IMR-90 (cell line): ENCODE measurements around the gene SLC1A1. TPM values are rescaled to one million over a fixed set of nuclear protein-coding genes. Genes with fewer than 3 reads are reported as not detected.
A peak's percentile ranks its signal among the peaks of the same experiment; 100 is the strongest.

Source experiments
- ATAC-seq: fragments of 200-7000 bp; cut with Tn5 transposase; 2 replicates; pipeline ENCODE4 v1.9.1; 2020; ENCODE audit warnings: low read depth, mild to moderate bottlenecking, moderate library complexity
- BruUV-seq: library from RNA; stranded (reverse); fragments of 400-500 nt; replicated peaks from 2 replicates; lab custom pipeline; 2021; lab: Mats Ljungman, UMichigan
- CTCF ChIA-PET: fragments of 300-600 bp; formaldehyde crosslinking; extraction: SDS; loops from one replicate; lab custom pipeline; 2021; ENCODE audit warnings: antibody characterized with exemption; lab: Yijun Ruan, JAX
- POLR2A ChIA-PET: fragments of 300-600 bp; sonication (Branson Sonifier 250); formaldehyde crosslinking; loops from one replicate; lab custom pipeline; 2022; ENCODE audit warnings: antibody characterized with exemption; ENCODE audit not compliant: unreplicated experiment; lab: Charles Lee
- DNase-seq: peaks from one replicate; pipeline ENCODE4 v3.0.0; 2013
- H2AFZ ChIP-seq: replicated peaks from 2 replicates; pipeline ENCODE3; 2013; ENCODE audit warnings: low read length, mild to moderate bottlenecking; ENCODE audit not compliant: poor library complexity
- H2AK5ac ChIP-seq: 2 replicates; pipeline ENCODE4 v1.6.1; 2013; ENCODE audit warnings: low read depth, low read length, inconsistent platforms
- H2AK9ac ChIP-seq: replicated peaks from 2 replicates; pipeline ENCODE3; 2013; ENCODE audit warnings: mild to moderate bottlenecking, low read depth, low read length, moderate library complexity; ENCODE audit not compliant: poor library complexity
- H2BK120ac ChIP-seq: 2 replicates; pipeline ENCODE4 v1.6.1; 2013; ENCODE audit warnings: low read depth, low read length, inconsistent platforms
- H2BK15ac ChIP-seq: 3 replicates; pipeline ENCODE4 v1.6.1; 2013; ENCODE audit warnings: low read depth, low read length, inconsistent platforms
- H2BK20ac ChIP-seq: 2 replicates; pipeline ENCODE4 v1.6.1; 2013; ENCODE audit warnings: low read depth, mild to moderate bottlenecking, inconsistent platforms, low read length, moderate library complexity
- H2BK5ac ChIP-seq: 2 replicates; pipeline ENCODE4 v1.6.1; 2013; ENCODE audit warnings: mild to moderate bottlenecking, low read depth, low read length, inconsistent platforms; ENCODE audit not compliant: poor library complexity, severe bottlenecking
- H3K14ac ChIP-seq: replicated peaks from 2 replicates; pipeline ENCODE4 v1.6.1; 2013; ENCODE audit warnings: low read depth, low read length, inconsistent platforms
- H3K18ac ChIP-seq: 2 replicates; pipeline ENCODE4 v1.6.1; 2013; ENCODE audit warnings: low read depth, low read length, control low read depth
- H3K23ac ChIP-seq: 2 replicates; pipeline ENCODE4 v1.6.1; 2013; ENCODE audit warnings: low read depth, low read length, inconsistent platforms
- H3K27ac ChIP-seq: 2 replicates; pipeline ENCODE4 v1.5.1; 2013; ENCODE audit warnings: mild to moderate bottlenecking, control low read depth, low read length; ENCODE audit not compliant: insufficient read depth
- H3K27me3 ChIP-seq: 2 replicates; pipeline ENCODE4 v1.6.1; 2013; ENCODE audit warnings: low read length; ENCODE audit not compliant: control insufficient read depth, insufficient read depth
- H3K36me3 ChIP-seq: 2 replicates; pipeline ENCODE4 v1.6.1; 2013; ENCODE audit warnings: low read length, mixed read lengths; ENCODE audit not compliant: control insufficient read depth, insufficient read depth
- H3K4ac ChIP-seq: 2 replicates; pipeline ENCODE4 v1.6.1; 2013; ENCODE audit warnings: low read depth, low read length, inconsistent platforms
- H3K4me1 ChIP-seq: 2 replicates; pipeline ENCODE4 v1.6.1; 2013; ENCODE audit warnings: low read length, mixed read lengths; ENCODE audit not compliant: control insufficient read depth, insufficient read depth
- H3K4me2 ChIP-seq: 2 replicates; pipeline ENCODE4 v1.6.1; 2013; ENCODE audit warnings: low read depth, mild to moderate bottlenecking, control low read depth, low read length, moderate library complexity
- H3K4me3 ChIP-seq: 2 replicates; pipeline ENCODE4 v1.5.1; 2013; ENCODE audit warnings: low read depth, mild to moderate bottlenecking, control low read depth, low read length, moderate library complexity; ENCODE audit not compliant: insufficient read depth
- H3K56ac ChIP-seq: 2 replicates; pipeline ENCODE4 v1.6.1; 2013; ENCODE audit warnings: low read length, inconsistent platforms; ENCODE audit not compliant: insufficient read depth; ENCODE audit errors: extremely low read depth
- H3K79me1 ChIP-seq, 2 experiments: 2 replicates each; pipeline ENCODE4 v1.6.1; 2013; ENCODE audit warnings: low read length in 2 of 2, inconsistent platforms in 1 of 2, low read depth in 1 of 2
- H3K9ac ChIP-seq: 2 replicates; pipeline ENCODE4 v1.6.1; 2013; ENCODE audit warnings: low read depth, low read length, control low read depth
- H3K9me1 ChIP-seq: 2 replicates; pipeline ENCODE4 v1.6.1; 2013; ENCODE audit warnings: low read length, inconsistent platforms; ENCODE audit not compliant: insufficient read depth
- H3K9me3 ChIP-seq: 2 replicates; pipeline ENCODE4 v1.6.1; 2013; ENCODE audit warnings: low read length; ENCODE audit not compliant: control insufficient read depth, insufficient read depth
- H4K20me1 ChIP-seq: 2 replicates; pipeline ENCODE4 v1.6.1; 2013; ENCODE audit warnings: low read length, inconsistent platforms; ENCODE audit not compliant: insufficient read depth
- H4K5ac ChIP-seq: 2 replicates; pipeline ENCODE4 v1.6.1; 2013; ENCODE audit warnings: mild to moderate bottlenecking, low read depth, low read length, control low read depth
- H4K8ac ChIP-seq, 2 experiments: 2 replicates each; pipeline ENCODE4 v1.6.1; 2013; ENCODE audit warnings: low read depth in 2 of 2, low read length in 2 of 2, control low read depth in 1 of 2, inconsistent platforms in 1 of 2
- H4K91ac ChIP-seq: 2 replicates; pipeline ENCODE4 v1.6.1; 2013; ENCODE audit warnings: low read depth, low read length, inconsistent platforms; ENCODE audit not compliant: insufficient read depth
- BHLHE40 ChIP-seq: fragments of 150-350 bp; IDR thresholded peaks from 2 replicates; pipeline ENCODE4 v1.6.1; 2016; ENCODE audit warnings: mild to moderate bottlenecking, low read depth, low read length
- CEBPB ChIP-seq: IDR thresholded peaks from 2 replicates; pipeline ENCODE4 v1.6.1; 2012; ENCODE audit warnings: low read depth, low read length, improper control_type of control experiment
- CHD1 ChIP-seq: IDR thresholded peaks from 2 replicates; pipeline ENCODE4 v1.6.1; 2012; ENCODE audit warnings: low read depth, low read length, improper control_type of control experiment
- FOS ChIP-seq: fragments of 150-350 bp; IDR thresholded peaks from 2 replicates; pipeline ENCODE4 v1.6.1; 2016; ENCODE audit warnings: low read depth, low read length
- MAFK ChIP-seq: IDR thresholded peaks from 2 replicates; pipeline ENCODE4 v1.6.1; 2012; ENCODE audit warnings: low read depth, low read length, improper control_type of control experiment
- MAZ ChIP-seq: IDR thresholded peaks from 2 replicates; pipeline ENCODE4 v1.6.1; 2012; ENCODE audit warnings: low read depth, mild to moderate bottlenecking, low read length, improper control_type of control experiment, moderate library complexity, borderline replicate concordance
- MXI1 ChIP-seq: IDR thresholded peaks from 2 replicates; pipeline ENCODE4 v1.6.1; 2012; ENCODE audit warnings: low read depth, mild to moderate bottlenecking, low read length, moderate library complexity, borderline replicate concordance
- NFE2L2 ChIP-seq: fragments of 150-350 bp; IDR thresholded peaks from 2 replicates; pipeline ENCODE4 v1.6.1; 2016; ENCODE audit warnings: low read depth, mild to moderate bottlenecking, low read length
- POLR2A ChIP-seq: IDR thresholded peaks from 2 replicates; pipeline ENCODE4 v1.6.1; 2012; ENCODE audit warnings: mild to moderate bottlenecking, low read depth, low read length
- RAD21 ChIP-seq: IDR thresholded peaks from 2 replicates; pipeline ENCODE4 v1.6.1; 2012; ENCODE audit warnings: low read length, improper control_type of control experiment
- RCOR1 ChIP-seq: IDR thresholded peaks from 2 replicates; pipeline ENCODE4 v1.6.1; 2012; ENCODE audit warnings: mild to moderate bottlenecking, low read length, improper control_type of control experiment; ENCODE audit not compliant: insufficient replicate concordance
- RFX5 ChIP-seq: IDR thresholded peaks from 2 replicates; pipeline ENCODE4 v1.8.0; 2012; ENCODE audit warnings: low read depth, mild to moderate bottlenecking, low read length, moderate library complexity
- SMC3 ChIP-seq: fragments of 150-350 bp; IDR thresholded peaks from 2 replicates; pipeline ENCODE4 v1.6.1; 2016; ENCODE audit warnings: low read depth, mild to moderate bottlenecking, antibody characterized with exemption, low read length, moderate library complexity
- USF2 ChIP-seq: fragments of 150-350 bp; IDR thresholded peaks from 2 replicates; pipeline ENCODE4 v1.6.1; 2017; ENCODE audit warnings: mild to moderate bottlenecking, antibody characterized with exemption, low read length, low read depth
- WGBS, 2 experiments: methylation state at CpG; one replicate each; pipeline versions ENCODE4 v1.1.5 to v1.1.7; 2013; ENCODE audit warnings: missing lambda C conversion rate in 2 of 2; ENCODE audit not compliant: insufficient read length in 1 of 2; ENCODE audit errors: extremely low coverage in 2 of 2; 5-methylcytosine and 5-hydroxymethylcytosine counted together
- dilution Hi-C: fragments of 300-500 bp; cut with HindIII; formaldehyde crosslinking; loops from one replicate; pipeline ENCODE4 v1.14.3; 2018; ENCODE audit warnings: low sequenced_read_pairs; ENCODE audit not compliant: unreplicated experiment
- in situ Hi-C: fragments of 300-500 bp; cut with MboI; formaldehyde crosslinking; loops from 3 replicates; pipeline ENCODE4 v1.14.3; 2019; ENCODE audit warnings: low sequenced_read_pairs, inconsistent platforms, mixed read lengths
- intact Hi-C: fragments of 100-400 bp; cut with micrococcal nuclease; formaldehyde crosslinking; loops from 2 replicates; pipeline ENCODE4 v1.10.0; 2022
- polyA plus RNA-seq, 3 experiments: library from polyadenylated mRNA; depleted of rRNA; stranded (reverse); fragments of >200 nt; gene quantifications; 2 replicates each; pipeline ENCODE4 v1.2.3, GENCODE V29; 2012; ENCODE audit warnings: low replicate concordance in 1 of 3
- total RNA-seq: library from RNA; depleted of rRNA; stranded (reverse); fragments of >200 nt; gene quantifications from 2 replicates; pipeline ENCODE4 v1.2.3, GENCODE V29; 2012
- TF ChIP-seq, protein P1 (sequence below): fragments of 150-350 bp; IDR thresholded peaks from 2 replicates; pipeline ENCODE4 v1.6.1; 2016; ENCODE audit warnings: low read depth, mild to moderate bottlenecking, low read length, moderate library complexity, borderline replicate concordance
- TF ChIP-seq, protein P2 (sequence below): conservative IDR thresholded peaks from 2 replicates; pipeline ENCODE4 v1.5.1; 2012; ENCODE audit warnings: mild to moderate bottlenecking, low read depth, low read length, improper control_type of control experiment

Gene SLC1A1
- total and polyA plus RNA-seq, 2 of the 4 experiments (the other 2 are of a cell fraction), result 2.2 to 4.1 TPM

DNA sequence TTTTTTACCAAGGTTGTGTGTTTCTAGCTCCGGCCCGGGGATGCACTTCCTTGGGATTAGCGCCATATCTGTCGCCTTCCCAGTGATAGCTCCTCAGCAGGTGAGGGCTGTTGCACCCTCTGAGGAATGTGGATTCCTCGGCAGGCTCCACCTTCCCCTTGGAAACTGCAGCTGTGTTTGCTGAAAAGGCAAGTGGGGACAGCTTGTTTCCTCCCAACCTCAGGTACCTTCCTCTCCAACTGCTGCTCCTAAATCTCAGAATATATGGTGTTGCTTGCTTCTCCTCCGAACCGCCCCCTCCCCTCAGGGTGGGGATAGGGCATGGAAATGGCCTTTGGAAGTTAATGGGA is 1.3 kb downstream of the SLC1A1 start:
- Histone ChIP-seq H3K23ac (no peak overlapping the region), H4K20me1 (no peaks in the 10 kb centered on the region), H3K4ac (no peak overlapping the region), H3K79me1 (no peaks in the 10 kb centered on the region), H2BK5ac (no peak overlapping the region), H3K4me1 (peaks cover 3% of the 10 kb centered on the region; the same call in 1 of the 2 replicates), H2BK15ac (no peak overlapping the region), H2AK5ac (no peak overlapping the region), H3K4me3 (peak overlapping the region; percentile 90), H2BK20ac (no peak overlapping the region), H3K4me2 (peak overlapping the region; percentile 94), H3K14ac (no peak overlapping the region), H3K27ac (no peak overlapping the region), H3K9me3 (no peaks in the 10 kb centered on the region), H3K56ac (no peak overlapping the region), H4K91ac (no peak overlapping the region), H3K9me1 (no peaks in the 10 kb centered on the region), H3K18ac (no peak overlapping the region), H2AK9ac (no peak overlapping the region), H2AFZ (no peak overlapping the region), H4K5ac (no peak overlapping the region), H4K8ac (no peak overlapping the region), H3K9ac (no peak overlapping the region), H3K36me3 (no peaks in the 10 kb centered on the region), H3K27me3 (peaks cover 20% of the 10 kb centered on the region), H2BK120ac (no peak overlapping the region)
- no TSS peak for BruUV-seq
- in situ Hi-C loops (no loop called here), intact Hi-C loops (no loop called here), dilution Hi-C loops (no loop called here)
- TF ChIP-seq RCOR1, result no peak
- no peak for TF ChIP-seq RAD21
- no peak for TF ChIP-seq USF2
- no peak for TF ChIP-seq MAFK
- TF ChIP-seq CEBPB, result no peak
- TF ChIP-seq SMC3, result no peak
- TF ChIP-seq POLR2A, result no peak
- TF ChIP-seq NFE2L2, result no peak
- TF ChIP-seq MAZ, result no peak
- no peak for TF ChIP-seq RFX5
- TF ChIP-seq, protein P1, sequence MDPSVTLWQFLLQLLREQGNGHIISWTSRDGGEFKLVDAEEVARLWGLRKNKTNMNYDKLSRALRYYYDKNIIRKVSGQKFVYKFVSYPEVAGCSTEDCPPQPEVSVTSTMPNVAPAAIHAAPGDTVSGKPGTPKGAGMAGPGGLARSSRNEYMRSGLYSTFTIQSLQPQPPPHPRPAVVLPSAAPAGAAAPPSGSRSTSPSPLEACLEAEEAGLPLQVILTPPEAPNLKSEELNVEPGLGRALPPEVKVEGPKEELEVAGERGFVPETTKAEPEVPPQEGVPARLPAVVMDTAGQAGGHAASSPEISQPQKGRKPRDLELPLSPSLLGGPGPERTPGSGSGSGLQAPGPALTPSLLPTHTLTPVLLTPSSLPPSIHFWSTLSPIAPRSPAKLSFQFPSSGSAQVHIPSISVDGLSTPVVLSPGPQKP, result no peak
- TF ChIP-seq MXI1, result no peak
- TF ChIP-seq CHD1, result no peak
- TF ChIP-seq FOS, result no peak
- TF ChIP-seq, protein P2, sequence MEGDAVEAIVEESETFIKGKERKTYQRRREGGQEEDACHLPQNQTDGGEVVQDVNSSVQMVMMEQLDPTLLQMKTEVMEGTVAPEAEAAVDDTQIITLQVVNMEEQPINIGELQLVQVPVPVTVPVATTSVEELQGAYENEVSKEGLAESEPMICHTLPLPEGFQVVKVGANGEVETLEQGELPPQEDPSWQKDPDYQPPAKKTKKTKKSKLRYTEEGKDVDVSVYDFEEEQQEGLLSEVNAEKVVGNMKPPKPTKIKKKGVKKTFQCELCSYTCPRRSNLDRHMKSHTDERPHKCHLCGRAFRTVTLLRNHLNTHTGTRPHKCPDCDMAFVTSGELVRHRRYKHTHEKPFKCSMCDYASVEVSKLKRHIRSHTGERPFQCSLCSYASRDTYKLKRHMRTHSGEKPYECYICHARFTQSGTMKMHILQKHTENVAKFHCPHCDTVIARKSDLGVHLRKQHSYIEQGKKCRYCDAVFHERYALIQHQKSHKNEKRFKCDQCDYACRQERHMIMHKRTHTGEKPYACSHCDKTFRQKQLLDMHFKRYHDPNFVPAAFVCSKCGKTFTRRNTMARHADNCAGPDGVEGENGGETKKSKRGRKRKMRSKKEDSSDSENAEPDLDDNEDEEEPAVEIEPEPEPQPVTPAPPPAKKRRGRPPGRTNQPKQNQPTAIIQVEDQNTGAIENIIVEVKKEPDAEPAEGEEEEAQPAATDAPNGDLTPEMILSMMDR, result no peak
- TF ChIP-seq BHLHE40, result no peak
- no peak for ATAC-seq
- POLR2A ChIA-PET, result no interaction called here
- WGBS, 2 experiments, result no CpG with 5 or more reads among the region's 7 CpGs
- CTCF ChIA-PET, result no interaction called here
- DNase-seq, result no peak
